ENCODE results near the gene TMEM150A. TPM values are rescaled to one million over a fixed set of nuclear protein-coding genes. Genes with fewer than 3 reads are reported as not detected.

TMEM150A gene
- total and polyA plus RNA-seq, 2 of the 4 experiments (the other 2 are of a cell fraction): 4.8 to 16.3 TPM

DNA sequence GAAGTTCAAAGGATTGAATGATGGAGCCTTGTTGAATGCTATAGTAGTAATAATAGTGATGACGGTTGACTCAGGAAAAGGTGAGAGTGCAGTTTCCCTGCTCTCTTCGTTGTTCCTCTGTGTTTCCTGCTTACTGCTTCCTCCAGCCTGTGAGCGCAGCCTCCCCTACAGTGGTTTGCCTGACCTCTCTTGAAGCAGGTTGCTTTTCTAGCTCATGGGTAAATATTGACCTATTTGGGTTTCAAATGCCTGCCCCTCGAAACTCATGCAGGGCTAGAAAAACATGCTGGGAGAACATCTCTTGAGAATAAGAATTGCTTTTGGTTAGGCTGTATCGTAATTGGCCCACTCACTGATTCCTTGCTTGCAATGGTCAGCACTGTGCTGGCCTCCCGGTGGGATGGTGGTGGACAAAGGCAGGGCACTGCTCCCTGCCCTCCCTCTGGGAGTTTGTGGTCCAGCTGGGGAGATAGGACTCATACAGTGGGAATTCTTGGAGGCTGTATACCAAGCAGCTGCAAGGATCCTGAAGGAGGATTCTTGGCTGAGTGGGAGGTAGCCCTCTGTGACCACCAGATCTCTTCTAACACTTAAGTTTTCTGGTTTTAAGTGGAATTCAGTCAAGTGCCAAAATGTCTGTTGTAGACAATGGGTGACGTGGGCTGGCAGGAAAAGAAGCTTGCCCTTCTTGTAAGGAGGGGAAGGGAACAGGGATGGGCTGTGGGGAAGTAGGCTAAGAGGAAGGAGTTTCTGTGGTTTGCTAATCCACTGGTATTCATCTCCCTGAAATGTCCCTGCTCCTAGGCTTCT lies 12.3 kb downstream of the TMEM150A start:
- peak overlapping the region; percentile 14 to 74; a peak in 3 of 4 replicates for H4K8ac ChIP-seq (ENCODE audit: low read depth in 2 of 2, low read length in 2 of 2)
- peak; percentile 94 for DNase-seq
- in situ Hi-C loops (cut with MboI; ENCODE audit: low sequenced_read_pairs): no loop called here
- H3K27me3 ChIP-seq (ENCODE audit: control insufficient read depth, insufficient read depth, low read length): no peaks in the 10 kb centered on the region
- peak overlapping the region; percentile 63 for H2BK20ac ChIP-seq (ENCODE audit: low read depth, low read length)
- intact Hi-C loops (cut with micrococcal nuclease): no loop called here
- H3K18ac ChIP-seq (ENCODE audit: low read depth, low read length): peak overlapping the region; percentile 59; the same call in 1 of the 2 replicates
- no TSS peak for BruUV-seq (replicated peaks)
- H3K4me3 ChIP-seq (ENCODE audit: insufficient read depth, low read depth, low read length): no peak overlapping the region
- H3K23ac ChIP-seq (ENCODE audit: low read depth, low read length): peak overlapping the region; percentile 32
- H4K5ac ChIP-seq (ENCODE audit: low read depth, low read length): peak overlapping the region; percentile 51
- H3K9me3 ChIP-seq (ENCODE audit: control insufficient read depth, insufficient read depth, low read length): no peaks in the 10 kb centered on the region
- POLR2A ChIA-PET (ENCODE audit: unreplicated experiment): interaction anchor here (0.6 to 1.3 kb wide), 2 partner anchors 23 to 170 kb away, joined by 3 read pairs; no protein-coding TSS in a partner anchor
- peak overlapping the region; percentile 43; the same call in 1 of the 2 replicates for H3K56ac ChIP-seq (ENCODE audit: extremely low read depth, insufficient read depth, low read length)
- H3K4ac ChIP-seq (ENCODE audit: low read depth, low read length): peak overlapping the region; percentile 80
- peak overlapping the region; percentile 77 for H4K91ac ChIP-seq (ENCODE audit: insufficient read depth, low read depth, low read length)
- peak overlapping the region; percentile 65; the same call in 2 of the 3 replicates for H2BK15ac ChIP-seq (ENCODE audit: low read depth, low read length)
- peak overlapping the region; percentile 77 for H2AK9ac ChIP-seq (replicated peaks; ENCODE audit: low read depth, low read length, poor library complexity)
- WGBS, 2 experiments (ENCODE audit: extremely low coverage in 2 of 2, insufficient read length in 1 of 2): 33% methylated on average over 5 of the region's 7 CpGs; no CpG with 5 or more reads in 1 of the 2 experiments
- peak overlapping the region; percentile 77 for H2BK120ac ChIP-seq (ENCODE audit: low read depth, low read length)
- H3K4me1 ChIP-seq (ENCODE audit: control insufficient read depth, insufficient read depth, low read length): peaks cover 29% of the 10 kb centered on the region
- peak overlapping the region; percentile 38 for H3K27ac ChIP-seq (ENCODE audit: insufficient read depth, low read length)
- dilution Hi-C loops (cut with HindIII; ENCODE audit: low sequenced_read_pairs, unreplicated experiment): no loop called here
- peaks cover 25 to 76% of the 10 kb centered on the region in 2 experiments for H3K79me1 ChIP-seq (ENCODE audit: low read depth in 1 of 2, low read length in 2 of 2)
- peak overlapping the region; percentile 29 for H2AFZ ChIP-seq (replicated peaks; ENCODE audit: low read length, poor library complexity)
- H2AK5ac ChIP-seq (ENCODE audit: low read depth, low read length): peak overlapping the region; percentile 93
- peaks cover 7% of the 10 kb centered on the region; the same call in 1 of the 2 replicates for H4K20me1 ChIP-seq (ENCODE audit: insufficient read depth, low read length)
- H3K9me1 ChIP-seq (ENCODE audit: insufficient read depth, low read length): peaks cover 29% of the 10 kb centered on the region
- H3K36me3 ChIP-seq (ENCODE audit: control insufficient read depth, insufficient read depth, low read length): no peaks in the 10 kb centered on the region
- peak overlapping the region; percentile 90 for H3K14ac ChIP-seq (replicated peaks; ENCODE audit: low read depth, low read length)
- peak overlapping the region; percentile 92 for H2BK5ac ChIP-seq (ENCODE audit: low read depth, low read length, poor library complexity, severe bottlenecking)
- TF ChIP-seq CHD1 (IDR thresholded peaks at IDR 0.05; ENCODE audit: low read depth, low read length) (no peak), BHLHE40 (IDR thresholded peaks at IDR 0.05; ENCODE audit: low read depth, low read length) (peak; percentile 25; the same call in 1 of the 2 replicates), RCOR1 (IDR thresholded peaks at IDR 0.05; ENCODE audit: insufficient replicate concordance, low read length) (no peak), FOS (IDR thresholded peaks at IDR 0.05; ENCODE audit: low read depth, low read length) (0 out of 2 replicates have a peak, but pooled peaks have one; percentile 33)
- peak; percentile 76 for ATAC-seq (ENCODE audit: low read depth)
- H3K9ac ChIP-seq (ENCODE audit: low read depth, low read length): peak overlapping the region; percentile 14; the same call in 1 of the 2 replicates
- CTCF ChIA-PET: no interaction called here
- H3K4me2 ChIP-seq (ENCODE audit: low read depth, low read length): peak overlapping the region; percentile 17

Measured in IMR-90 (cell line).